LHCN-M2 (cell line): ENCODE measurements around the gene GNLY. TPM values are rescaled to one million over a fixed set of nuclear protein-coding genes. Genes with fewer than 3 reads are reported as not detected.

Experiments
- DNase-seq: peaks from one replicate; pipeline ENCODE4 v3.0.0-alpha.2; 2012; ENCODE audit warnings: low read depth
- total RNA-seq: library from RNA; depleted of rRNA; stranded (reverse); fragments of >200 nt; gene quantifications from 2 replicates; pipeline ENCODE4 v1.2.3, GENCODE V29; 2014

GNLY gene
- total RNA-seq, 1 experiment from 2014 or later = not detected

DNA sequence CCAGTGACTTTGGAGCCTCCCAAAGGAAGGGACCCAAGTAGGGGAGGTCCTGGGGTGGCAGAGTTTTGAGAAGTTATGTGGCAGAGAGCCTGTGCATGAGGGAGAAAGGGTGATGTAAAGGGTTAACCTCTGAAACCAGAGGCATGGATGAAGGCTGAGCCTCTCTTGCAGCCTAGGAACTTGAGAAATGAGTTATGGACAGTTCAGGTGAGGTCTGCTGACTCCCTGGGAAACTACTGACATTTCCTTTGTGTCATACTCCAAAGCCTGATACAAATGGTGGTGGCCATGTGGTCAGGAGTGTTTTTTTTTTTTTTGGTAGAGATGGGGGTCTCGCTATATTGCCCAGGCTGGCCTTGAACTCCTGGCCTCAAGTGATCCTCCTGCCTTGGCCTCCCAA lies 12.4 kb upstream of the GNLY start:
- DNase-seq = no peak

DNA sequence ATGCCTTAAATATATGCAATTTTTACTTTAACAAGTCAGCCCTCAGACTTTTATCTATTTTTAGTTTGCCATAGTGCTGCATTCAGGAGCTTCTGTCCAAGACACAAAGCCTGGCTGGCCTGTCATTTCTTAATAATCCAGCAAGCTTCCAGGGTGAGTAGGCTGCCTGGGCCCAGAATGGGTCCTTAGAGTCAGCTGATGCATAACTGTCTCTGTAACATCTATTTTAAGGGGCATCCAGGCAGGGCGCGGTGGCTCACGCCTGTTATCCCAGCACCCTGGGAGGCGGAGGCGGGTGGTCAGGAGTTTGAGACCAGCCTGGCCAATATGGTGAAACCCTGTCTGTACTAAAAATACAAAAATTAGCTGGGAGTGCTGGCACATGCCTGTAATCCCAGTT lies 11.8 kb upstream of the GNLY start:
- peak; percentile 44 for DNase-seq

DNA sequence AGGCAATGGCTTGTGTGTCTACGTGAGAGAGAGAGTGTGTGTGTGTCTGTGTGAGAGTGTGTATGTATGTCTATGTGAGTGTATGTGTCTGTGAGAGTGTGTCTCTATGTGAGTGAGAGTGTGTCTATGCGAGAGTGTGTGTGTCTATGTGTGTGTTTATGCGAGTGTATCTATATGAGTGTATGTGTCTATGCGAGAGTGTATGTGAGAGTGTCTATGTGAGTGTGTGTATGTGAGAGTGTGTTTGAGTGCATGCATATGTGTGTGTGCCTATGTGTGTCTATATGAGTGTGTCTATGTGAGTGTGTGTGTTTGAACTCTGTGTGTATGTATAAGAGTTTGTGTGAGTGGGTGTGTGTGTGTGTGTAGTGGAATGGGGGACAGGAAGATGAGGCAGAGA lies 9.8 kb upstream of the GNLY start:
- DNase-seq = no peak

DNA sequence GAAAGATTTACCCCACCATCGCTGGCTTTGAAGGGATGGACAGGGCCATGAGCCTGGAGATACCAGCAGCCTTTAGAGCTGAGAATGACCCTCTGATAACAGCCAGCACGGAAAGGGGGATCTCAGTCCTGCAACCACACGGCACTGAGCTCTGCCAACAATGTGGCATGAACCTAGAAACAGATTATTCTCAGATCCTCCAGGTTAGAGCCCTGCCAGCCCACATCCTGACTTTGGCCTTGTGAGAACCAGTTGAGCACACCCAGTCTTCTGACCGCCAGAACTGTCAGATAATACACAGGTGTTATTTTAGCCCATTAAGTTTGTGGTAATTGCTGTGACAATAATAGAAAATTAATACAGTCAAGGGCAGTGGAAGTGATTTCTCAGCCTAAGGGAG lies 9.4 kb upstream of the GNLY start:
- no peak for DNase-seq

DNA sequence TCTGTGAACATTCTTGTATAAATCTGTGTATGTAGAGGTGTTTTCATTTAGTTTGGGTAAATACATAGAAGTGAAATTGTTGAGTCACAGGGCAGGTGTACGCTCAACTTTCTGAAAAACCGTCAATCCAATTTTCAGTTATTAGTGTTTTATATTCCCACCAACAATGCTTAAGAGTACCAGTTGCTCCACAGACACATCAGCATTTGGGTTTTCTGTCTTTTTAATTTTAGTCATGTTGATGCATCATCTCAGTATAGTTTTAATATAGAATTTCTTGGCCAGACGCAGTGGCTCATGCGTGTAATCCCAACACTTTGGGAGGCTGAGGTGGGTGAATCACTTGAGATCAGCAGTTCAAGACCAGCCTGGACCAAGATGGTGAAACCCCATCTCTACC lies 3.2 kb upstream of the GNLY start:
- no peak for DNase-seq

DNA sequence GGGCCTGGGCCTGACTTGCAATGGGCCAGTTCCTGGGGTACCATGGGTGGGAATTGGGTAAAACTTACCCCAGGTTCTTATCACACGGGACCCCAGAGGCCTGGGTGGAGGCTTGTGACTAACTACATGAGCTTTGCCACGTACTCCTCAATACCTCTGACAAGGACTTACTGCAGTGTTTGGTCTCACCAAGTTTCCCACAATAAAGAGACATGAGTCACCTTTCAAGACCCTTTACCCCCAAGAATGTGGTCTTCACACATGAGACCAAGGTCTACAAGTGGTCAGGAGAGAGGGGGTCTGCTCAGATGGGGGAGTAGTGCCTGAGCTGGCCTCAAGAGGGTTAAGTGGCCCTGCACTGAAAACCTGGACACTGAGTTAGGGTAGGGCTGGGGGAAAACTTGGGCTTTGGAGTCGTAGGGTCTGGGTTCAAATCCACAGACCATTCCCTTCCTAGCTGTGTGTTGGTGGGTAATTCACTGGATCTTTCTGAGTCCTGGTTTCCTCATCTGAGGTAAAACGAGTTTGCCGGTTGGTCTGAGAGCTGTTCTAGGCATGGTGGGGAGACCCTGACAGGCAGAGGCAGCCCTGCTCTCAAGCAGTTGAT lies 2.0 kb upstream of the GNLY start:
- DNase-seq = no peak

DNA sequence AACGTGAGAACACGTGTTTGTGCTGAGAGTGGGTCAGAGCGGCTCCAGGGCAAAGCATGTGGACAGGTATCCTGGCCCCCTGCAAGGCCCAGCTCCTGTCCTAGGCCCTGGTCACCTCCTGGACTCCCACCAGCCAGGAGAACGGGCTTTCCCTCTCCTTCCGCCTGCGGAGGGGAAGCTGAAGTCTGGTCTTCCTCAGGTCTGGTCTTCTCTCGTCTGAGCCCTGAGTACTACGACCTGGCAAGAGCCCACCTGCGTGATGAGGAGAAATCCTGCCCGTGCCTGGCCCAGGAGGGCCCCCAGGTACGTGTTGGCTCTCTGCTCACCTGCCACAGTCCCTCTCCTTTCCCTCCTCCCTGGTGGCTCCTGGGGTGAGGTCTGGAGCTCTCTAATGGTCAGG lies 963 bp downstream of the GNLY start:
- DNase-seq = no peak

DNA sequence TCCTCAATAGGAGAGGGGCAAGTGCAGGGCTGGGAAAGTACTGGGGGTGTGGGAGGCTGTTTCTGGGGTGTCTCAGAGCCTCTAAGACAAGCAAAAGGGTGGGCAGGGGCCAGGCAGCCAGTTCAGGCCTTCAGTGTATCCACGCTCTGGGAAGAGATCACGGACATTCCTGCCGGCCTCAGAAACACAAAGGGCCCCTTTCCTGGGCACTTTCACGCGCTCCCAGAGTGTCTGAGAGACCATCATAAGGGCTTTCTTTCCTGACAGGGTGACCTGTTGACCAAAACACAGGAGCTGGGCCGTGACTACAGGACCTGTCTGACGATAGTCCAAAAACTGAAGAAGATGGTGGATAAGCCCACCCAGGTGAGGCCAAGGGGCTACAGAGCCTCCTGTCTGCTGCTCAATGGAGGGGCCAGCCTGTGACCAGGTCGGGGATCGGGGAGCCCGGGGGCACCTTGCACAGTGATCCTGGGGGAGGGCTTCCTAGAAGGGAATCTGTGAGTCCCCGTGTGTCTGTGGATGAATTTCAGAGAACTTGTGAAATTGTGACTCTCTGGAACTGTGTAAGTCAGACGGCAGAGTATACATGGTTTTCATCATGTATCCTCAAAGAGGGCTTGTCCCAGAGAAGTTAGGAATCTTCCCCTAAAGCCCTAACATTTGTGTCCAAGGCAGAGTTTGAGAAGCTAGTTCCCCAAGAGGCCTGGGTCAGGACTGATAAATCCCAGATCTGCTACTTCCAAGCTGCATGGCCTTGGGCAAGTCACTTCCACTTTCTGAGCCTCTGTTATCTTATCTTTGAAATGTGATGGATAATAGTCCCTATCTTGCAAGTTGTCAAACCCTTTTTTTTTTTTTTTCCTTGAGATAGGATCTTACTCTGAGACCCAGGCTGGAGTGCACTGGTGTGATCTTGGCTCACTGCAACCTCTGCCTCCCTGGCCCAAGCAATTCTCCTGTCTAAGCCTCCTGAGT lies 1.8 kb downstream of the GNLY start:
- no peak for DNase-seq

DNA sequence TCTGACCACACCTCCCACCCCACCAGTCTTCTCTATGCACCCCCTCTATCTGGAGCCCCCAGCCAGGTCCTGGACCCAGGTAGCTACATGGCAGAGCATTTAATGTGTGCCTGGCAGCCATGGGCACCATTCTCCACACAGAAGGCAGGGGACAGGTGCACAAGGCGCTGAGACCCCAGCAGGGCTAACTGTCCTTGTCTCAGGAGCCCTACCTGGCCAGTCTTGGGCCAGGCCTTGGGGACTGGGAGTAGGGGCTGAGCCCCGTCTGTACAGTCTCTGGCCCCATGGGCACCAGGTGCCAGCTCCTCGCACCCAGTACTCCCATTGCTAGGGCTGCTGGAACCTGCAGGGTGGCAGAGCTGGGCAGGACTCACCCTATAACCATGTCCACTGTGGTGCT lies 2.9 kb downstream of the GNLY start:
- no peak for DNase-seq

DNA sequence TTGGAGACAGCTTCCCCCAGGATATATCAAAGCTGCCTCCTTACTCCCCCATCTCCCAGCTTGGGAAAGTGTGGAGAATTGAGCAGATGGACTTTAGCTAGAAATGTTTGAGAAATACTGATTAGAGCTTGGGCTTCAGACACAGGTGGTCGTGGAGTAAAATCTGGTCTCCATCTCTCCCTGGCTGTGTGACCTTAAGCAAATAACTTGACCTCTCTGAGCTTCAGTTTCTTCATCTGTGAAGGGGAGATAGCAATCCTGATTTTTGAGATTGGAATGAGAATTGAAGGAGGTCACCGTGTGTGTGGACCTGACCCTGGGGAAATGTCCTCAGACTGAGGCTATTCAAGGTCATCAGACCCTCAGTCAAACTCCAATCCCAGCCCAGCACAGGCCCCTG lies 3.6 kb downstream of the GNLY start:
- DNase-seq = no peak

DNA sequence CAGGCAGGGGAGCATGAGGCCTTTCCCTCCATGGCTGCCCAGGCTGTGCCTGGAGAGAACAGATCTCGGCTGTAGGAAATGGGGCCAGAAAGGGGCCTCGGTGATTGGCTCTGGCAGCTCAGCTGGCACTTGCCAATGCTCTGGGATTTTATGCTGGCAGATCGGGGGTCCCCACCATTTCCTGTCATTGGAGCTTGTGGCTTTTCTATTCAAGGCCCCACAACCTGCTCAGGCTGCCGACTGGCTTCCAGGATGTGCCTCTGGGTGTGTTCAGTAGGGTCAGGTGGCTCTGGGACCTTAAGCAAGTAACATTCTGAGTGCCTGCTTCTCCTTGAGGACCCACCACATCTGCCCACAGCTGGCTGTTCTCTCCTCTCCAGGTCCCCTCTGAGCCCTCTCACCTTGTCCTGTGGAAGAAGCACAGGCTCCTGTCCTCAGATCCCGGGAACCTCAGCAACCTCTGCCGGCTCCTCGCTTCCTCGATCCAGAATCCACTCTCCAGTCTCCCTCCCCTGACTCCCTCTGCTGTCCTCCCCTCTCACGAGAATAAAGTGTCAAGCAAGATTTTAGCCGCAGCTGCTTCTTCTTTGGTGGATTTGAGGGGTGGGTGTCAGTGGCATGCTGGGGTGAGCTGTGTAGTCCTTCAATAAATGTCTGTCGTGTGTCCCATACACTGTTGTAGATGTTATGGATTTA lies 4.2 kb downstream of the GNLY start:
- DNase-seq = no peak

DNA sequence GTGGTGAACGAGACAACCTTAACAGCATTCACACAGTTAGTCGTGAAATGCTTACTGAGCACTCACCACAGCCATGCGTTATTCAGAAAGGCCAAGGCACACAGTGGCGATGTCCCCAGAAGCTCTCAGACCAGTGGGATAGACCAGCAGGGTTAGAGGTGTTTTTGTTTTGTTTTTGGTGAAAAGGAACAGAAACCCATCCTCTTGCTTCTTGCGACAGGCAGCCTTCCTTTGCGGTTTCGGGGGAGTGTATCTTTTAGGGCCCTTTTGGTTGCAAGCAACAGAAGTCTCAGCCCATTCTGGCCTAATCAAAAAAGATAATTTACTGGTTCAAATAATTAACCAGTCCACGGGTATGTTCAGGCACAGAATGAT lies 4.7 kb downstream of the GNLY start:
- no peak for DNase-seq

DNA sequence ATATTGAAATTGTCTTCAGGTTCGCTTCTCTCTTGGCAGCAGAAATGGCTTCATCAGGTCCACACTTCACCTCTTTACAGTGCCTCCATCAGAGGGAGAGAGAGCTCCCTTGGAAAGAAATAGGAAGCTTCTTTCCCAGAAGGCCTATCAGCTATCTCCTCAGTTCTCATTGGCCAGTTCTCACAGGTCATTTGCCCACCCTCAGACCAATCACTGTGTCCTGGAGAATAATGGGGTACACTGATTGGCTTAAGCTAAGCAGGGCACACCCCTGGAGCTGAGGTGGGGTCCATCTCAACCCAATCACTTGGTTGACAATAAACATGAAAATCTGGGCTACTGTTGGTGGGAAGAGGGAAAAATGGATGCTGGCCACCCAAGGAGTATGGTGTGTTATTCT lies 5.2 kb downstream of the GNLY start:
- no peak for DNase-seq

DNA sequence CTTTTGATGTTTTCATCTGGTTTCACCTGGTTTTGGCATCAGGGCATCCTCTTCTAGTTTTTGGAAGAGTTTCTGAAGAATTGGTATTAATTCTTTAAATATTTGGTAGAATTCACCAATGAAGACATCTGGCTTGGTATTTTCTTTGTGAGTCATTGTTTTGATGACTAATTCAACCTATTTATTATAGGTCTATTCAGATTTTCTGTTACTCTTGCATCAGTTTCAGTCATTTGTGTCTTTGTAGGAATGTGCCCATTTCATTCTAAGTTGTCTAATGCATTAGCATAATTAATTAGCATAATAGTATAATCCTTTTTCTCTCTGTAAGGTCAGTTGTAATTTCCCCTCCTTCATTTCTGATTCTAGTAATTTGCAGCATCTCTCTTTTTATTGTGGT lies 8.0 kb downstream of the GNLY start:
- peak; percentile 72 for DNase-seq

DNA sequence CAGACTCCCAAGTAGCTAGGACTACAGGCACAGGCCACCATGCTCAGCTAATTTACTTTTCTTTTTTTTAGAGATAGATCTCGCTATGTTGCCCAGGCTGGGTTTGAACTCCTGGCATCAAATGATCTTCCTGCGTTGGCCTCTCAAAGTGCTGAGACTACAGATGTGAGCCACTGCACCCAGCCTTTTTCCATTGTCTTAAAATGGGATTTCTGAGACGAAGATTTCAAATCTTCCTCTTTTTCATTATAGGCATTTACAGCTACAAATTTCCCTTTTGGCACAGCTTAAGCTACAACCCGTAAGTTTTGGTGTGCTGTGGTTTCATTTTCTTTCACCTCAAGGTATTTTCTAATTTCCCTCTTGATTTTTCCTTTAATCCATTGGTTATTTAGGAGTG lies 8.6 kb downstream of the GNLY start:
- DNase-seq = no peak

DNA sequence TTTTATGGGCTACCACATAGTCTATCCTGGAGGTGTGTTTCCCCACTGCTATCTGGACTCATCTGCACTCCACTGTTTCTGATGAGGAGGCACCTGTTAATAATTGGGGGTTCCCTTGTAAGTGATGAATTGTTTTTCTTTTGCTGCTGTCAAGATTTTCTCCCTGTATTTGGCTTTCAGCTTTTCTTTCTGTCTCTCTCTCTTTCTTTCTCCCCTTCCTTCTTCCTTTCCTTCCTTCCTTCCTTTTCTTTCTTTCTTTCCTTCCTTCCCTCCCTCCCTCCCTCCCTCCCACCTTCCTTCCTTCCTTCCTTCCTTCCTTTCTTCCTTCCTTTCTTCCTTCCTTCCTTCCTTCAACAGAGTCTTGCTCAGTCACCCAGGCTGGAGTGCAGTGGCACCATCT lies 9.2 kb downstream of the GNLY start:
- no peak for DNase-seq

DNA sequence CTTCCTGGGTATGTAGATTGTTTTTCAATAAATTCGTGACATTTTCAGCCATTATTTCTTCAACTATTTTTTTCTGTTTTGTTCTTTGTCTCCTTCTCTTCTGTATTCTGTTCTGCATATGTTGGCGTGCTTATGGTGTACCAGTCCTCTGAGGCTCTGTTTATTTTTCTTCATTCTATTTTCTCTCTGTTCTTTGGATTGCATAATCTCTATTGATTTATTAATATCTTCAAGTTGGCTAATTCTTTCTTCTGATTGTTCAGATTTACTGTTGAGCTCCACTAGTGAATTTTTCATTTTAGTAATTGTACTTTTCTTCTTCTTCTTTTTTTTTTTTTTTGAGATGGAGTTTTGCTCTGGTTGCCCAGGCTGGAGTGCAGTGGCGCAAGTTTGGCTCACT lies 9.9 kb downstream of the GNLY start:
- DNase-seq = no peak

DNA sequence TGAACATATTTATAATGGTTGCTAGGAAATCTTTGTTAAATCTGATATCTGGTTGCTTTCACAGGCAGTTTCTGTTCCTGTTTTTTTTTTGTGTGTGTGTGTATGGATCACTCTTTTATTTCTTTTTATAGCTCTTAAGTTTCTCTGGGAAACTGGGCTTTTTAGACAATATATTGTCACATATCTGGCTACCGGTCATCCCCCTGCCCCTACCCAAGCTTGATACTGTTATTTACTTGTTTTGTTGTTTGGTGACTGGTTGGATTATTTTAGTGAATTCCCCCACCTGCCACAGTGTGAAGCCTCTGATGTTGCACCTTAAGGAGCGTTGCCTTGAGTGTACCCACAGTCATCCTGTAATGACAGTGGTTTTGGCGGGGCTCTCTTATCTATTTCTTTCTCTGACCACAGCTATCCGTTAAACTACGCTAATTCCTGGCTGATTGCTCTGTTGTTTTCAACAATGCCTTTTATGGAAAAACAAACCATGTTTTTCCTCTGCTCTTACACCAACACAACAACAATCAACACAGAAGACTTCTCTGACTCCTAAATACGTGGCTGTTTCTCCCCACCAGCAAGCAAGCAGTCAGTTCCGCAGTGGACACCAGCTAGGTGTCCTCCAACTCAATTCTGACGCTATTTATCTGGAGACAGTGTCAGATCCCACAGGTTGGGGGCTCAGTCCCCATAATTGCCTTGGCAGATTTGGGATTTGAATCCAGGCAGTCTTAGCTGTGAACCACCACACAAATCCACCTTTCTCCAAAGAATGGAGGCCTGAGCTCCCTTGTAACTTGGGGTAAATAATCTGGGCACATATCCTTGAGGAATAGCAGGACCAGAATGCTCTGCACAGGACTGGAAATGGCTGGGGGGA lies 10.9 kb downstream of the GNLY start:
- DNase-seq = no peak

DNA sequence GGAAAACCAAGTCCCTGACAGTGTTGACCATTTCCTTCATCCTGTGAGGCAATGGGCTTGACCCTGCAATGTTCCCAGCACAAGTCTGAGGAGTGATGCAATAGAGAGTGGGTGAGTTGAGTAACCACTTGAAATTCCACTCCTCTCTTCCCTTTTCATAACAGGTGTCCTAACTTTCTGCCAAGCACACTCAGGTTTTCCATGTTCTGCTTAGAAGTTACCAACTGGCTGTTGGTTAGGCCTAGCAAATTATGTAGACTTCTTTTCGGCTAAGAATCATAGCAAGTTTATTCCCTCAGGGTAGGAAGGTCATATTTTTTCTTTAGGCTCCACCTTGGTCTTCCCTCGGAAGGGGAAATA lies 11.5 kb downstream of the GNLY start:
- DNase-seq = peak; percentile 98

DNA sequence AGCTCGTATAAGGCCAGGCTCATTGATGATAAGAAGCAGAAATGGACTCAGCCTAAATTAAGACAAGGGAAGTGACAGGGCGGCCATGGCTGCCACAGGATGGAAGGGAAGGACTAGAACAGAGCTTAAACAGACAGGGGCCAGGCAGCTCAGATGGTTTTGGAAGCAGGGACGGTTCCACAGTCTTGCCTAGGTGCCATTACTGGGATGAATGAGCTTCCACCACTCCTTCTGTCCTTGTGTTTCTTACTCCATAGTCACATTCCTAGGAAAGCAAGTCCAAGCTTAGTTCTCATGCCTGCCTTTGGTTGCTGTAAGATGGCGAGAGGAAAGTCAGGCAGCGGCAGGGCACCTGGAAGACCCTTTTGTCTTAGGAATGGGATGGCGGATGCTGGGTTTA lies 11.9 kb downstream of the GNLY start:
- DNase-seq = no peak

DNA sequence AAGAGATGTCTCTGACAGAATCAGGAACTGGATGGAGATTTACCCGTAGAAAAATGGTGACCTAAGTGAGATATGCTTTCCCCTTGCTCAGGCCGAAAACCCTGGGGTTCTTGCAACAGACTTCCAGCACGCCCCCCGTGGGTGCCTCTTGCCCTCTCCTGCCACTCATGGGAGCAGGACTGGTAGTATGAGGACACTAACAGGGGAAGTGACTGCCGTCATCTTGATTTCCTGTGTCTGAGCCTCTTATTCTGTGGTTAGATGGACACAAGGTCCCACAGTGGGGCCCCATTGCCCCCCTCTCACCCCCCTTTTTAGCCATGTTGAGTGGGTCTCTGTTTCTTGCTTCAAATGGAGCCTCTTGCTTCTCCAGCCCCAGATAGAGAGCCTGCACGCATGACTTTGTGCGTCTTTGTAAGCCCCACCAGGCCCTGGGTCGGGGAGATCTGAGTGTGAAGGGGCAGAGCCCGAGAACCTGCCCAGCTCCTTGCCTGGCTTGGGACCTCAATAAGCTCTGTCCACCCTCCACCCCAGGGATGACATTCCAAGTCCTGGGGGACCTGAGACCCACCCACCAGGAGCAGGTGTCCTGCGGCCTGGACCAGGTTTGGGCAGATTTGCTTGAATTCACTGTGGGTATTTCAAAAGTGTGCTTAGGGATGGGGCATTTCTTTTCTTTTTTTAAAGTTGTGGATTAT lies 12.6 kb downstream of the GNLY start:
- DNase-seq = no peak
